Prostate gland (tissue), 2 donors: ENCODE data around the gene IL36A. TPM values are rescaled to one million over a fixed set of nuclear protein-coding genes. Genes with fewer than 3 reads are reported as not detected.

Experiments
- DNase-seq: peaks from one replicate; pipeline ENCODE4 v3.0.0-alpha.2; 2019; ENCODE audit warnings: low spot score
- H3K27ac ChIP-seq, 2 donors: fragments of 200-600 bp; sonication (generic); 2 replicates each; pipeline ENCODE4 v1.5.1; 2017 to 2019
- H3K27me3 ChIP-seq: fragments of 200-600 bp; sonication (generic); replicated peaks from 2 replicates; pipeline ENCODE4 v1.5.1; 2019; ENCODE audit not compliant: insufficient read depth
- H3K36me3 ChIP-seq, 2 donors: fragments of 200-600 bp; sonication (generic); 1 replicate in 1 of 2; 2 replicates in 1 of 2; pipeline versions ENCODE4 v1.5.1 to v1.8.1; 2017 to 2019
- H3K4me1 ChIP-seq: fragments of 200-600 bp; sonication (generic); replicated peaks from 2 replicates; pipeline ENCODE4 v1.5.1; 2019
- H3K4me3 ChIP-seq, 2 donors: fragments of 200-600 bp; sonication (generic); 2 replicates each; pipeline ENCODE4 v1.5.1; 2017 to 2019
- H3K9me3 ChIP-seq: fragments of 200-600 bp; sonication (generic); 2 replicates; pipeline ENCODE4 v1.5.1; 2017
- POLR2A ChIP-seq: fragments of 450-650 bp; IDR thresholded peaks from one replicate; pipeline ENCODE4 v1.6.1; 2016; ENCODE audit warnings: antibody characterized with exemption, mild to moderate bottlenecking
- POLR2AphosphoS5 ChIP-seq: sonication (generic); formaldehyde crosslinking; IDR thresholded peaks from one replicate; pipeline ENCODE4 v1.6.1; 2017; ENCODE audit warnings: antibody characterized with exemption
- WGBS: methylation state at CpG from one replicate; pipeline ENCODE4 v1.1.5; 2018; 5-methylcytosine and 5-hydroxymethylcytosine counted together
- intact Hi-C: fragments of 100-400 bp; cut with DNase I; formaldehyde crosslinking; loops from one replicate; pipeline ENCODE4 v1.14.2; 2022
- total RNA-seq, 2 donors: library from RNA; depleted of rRNA; stranded (reverse); fragments of >200 nt; gene quantifications; one replicate each; pipeline ENCODE4 v1.1.0, GENCODE V29; 2016
- TF ChIP-seq, protein P1 (sequence below), 4 experiments: fragments of 200-600 bp in 2 of 4; fragments of 450-650 bp in 2 of 4; sonication (generic) in 2 of 4; IDR thresholded peaks; 1 replicate in 3 of 4; 2 replicates in 1 of 4; pipeline ENCODE4 v1.5.1; 2016 to 2019; ENCODE audit warnings: antibody characterized with exemption in 4 of 4, mild to moderate bottlenecking in 2 of 4, moderate library complexity in 2 of 4

Gene IL36A
- total RNA-seq, 2 donors from 2014 or later, result not detected

- intact Hi-C loops, result no loop called here
- TF ChIP-seq POLR2A (no peak), POLR2AphosphoS5 (no peak)
- TF ChIP-seq, protein P1, sequence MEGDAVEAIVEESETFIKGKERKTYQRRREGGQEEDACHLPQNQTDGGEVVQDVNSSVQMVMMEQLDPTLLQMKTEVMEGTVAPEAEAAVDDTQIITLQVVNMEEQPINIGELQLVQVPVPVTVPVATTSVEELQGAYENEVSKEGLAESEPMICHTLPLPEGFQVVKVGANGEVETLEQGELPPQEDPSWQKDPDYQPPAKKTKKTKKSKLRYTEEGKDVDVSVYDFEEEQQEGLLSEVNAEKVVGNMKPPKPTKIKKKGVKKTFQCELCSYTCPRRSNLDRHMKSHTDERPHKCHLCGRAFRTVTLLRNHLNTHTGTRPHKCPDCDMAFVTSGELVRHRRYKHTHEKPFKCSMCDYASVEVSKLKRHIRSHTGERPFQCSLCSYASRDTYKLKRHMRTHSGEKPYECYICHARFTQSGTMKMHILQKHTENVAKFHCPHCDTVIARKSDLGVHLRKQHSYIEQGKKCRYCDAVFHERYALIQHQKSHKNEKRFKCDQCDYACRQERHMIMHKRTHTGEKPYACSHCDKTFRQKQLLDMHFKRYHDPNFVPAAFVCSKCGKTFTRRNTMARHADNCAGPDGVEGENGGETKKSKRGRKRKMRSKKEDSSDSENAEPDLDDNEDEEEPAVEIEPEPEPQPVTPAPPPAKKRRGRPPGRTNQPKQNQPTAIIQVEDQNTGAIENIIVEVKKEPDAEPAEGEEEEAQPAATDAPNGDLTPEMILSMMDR (IDR thresholded peaks at IDR 0.05), result no peak
These were observed 44.9 kb upstream of the IL36A start for GRCh38 chr2:112960230-112960825.

GRCh38 chr2:112962308-112963175, 42.7 kb upstream of the IL36A start:
- no peaks in the 10 kb centered on the region for H3K36me3 ChIP-seq
- no peak overlapping the region for H3K4me3 ChIP-seq
- H3K27me3 ChIP-seq, result no peaks in the 10 kb centered on the region
- TF ChIP-seq POLR2AphosphoS5 (no peak), POLR2A (no peak)
- TF ChIP-seq, protein P1 (IDR thresholded peaks at IDR 0.05), result no peak
- no peaks in the 10 kb centered on the region for H3K9me3 ChIP-seq
- DNase-seq, result no peak
- H3K27ac ChIP-seq, result no peak overlapping the region
- H3K4me1 ChIP-seq, result no peaks in the 10 kb centered on the region
- intact Hi-C loops, result no loop called here
- 84% methylated on average over 3 of the region's 3 CpGs for WGBS

More at GRCh38 chr2:112960230-112960825, 44.9 kb upstream of the IL36A start:
- Histone ChIP-seq H3K36me3 (no peaks in the 10 kb centered on the region), H3K9me3 (no peaks in the 10 kb centered on the region), H3K4me1 (no peaks in the 10 kb centered on the region), H3K27ac (no peak overlapping the region), H3K4me3 (no peak overlapping the region), H3K27me3 (no peaks in the 10 kb centered on the region)
- DNase-seq, result no peak
- 65% methylated on average over 2 of the region's 2 CpGs for WGBS

DNA sequence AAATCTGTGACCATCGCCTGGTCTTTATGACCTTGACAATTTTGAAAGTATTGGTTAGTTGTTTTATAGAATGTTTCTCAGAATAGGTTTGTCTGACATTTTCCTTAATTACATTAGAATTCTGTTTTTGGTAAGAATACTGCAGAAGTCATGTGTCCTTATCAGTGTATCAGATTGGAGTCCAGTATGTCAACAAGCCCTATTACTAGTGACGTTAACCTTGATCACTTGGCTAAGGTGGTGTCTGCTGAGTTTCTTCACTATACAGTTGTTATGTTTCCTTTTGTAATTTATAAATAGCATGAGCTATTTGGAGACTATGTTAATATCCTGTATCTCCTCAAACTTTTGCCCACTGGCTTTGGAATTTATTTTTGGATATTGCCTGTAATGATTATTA, 38.2 kb upstream of the IL36A start:
- Histone ChIP-seq H3K27ac (no peak overlapping the region), H3K36me3 (no peaks in the 10 kb centered on the region), H3K4me3 (no peak overlapping the region), H3K9me3 (no peaks in the 10 kb centered on the region), H3K4me1 (no peaks in the 10 kb centered on the region), H3K27me3 (no peaks in the 10 kb centered on the region)
- intact Hi-C loops, result no loop called here
- 75% methylated on average over 2 of the region's 2 CpGs for WGBS
- no peak for DNase-seq
- TF ChIP-seq, protein P1 (IDR thresholded peaks at IDR 0.05), result no peak
- TF ChIP-seq POLR2A, result no peak
- no peak for TF ChIP-seq POLR2AphosphoS5

GRCh38 chr2:112972423-112973086, 32.7 kb upstream of the IL36A start:
- TF ChIP-seq POLR2AphosphoS5 (no peak), POLR2A (no peak)
- TF ChIP-seq, protein P1 (IDR thresholded peaks at IDR 0.05), result no peak
- Histone ChIP-seq H3K9me3 (no peaks in the 10 kb centered on the region), H3K36me3 (no peaks in the 10 kb centered on the region), H3K27me3 (no peaks in the 10 kb centered on the region), H3K4me3 (no peak overlapping the region), H3K27ac (no peak overlapping the region), H3K4me1 (no peaks in the 10 kb centered on the region)
- 88% methylated on average over 5 of the region's 5 CpGs for WGBS
- no peak for DNase-seq
- intact Hi-C loops, result no loop called here
